Dermis microvascular lymphatic vessel endothelial cell (primary cell): ENCODE results near the gene COMP. TPM values are rescaled to one million over a fixed set of nuclear protein-coding genes. Genes with fewer than 3 reads are reported as not detected.

Experiments
- DNase-seq, 2 donors: peaks; one replicate each; pipeline versions ENCODE4 v3.0.0 to v3.0.0-alpha.2; 2010; ENCODE audit warnings: low read depth in 2 of 2
- total RNA-seq: library from RNA; depleted of rRNA; stranded (reverse); fragments of >200 nt; gene quantifications from 2 replicates; pipeline ENCODE4 v1.2.1, GENCODE V29; 2014

The COMP gene
- total RNA-seq, 1 donor from 2014 or later, result not detected

DNA sequence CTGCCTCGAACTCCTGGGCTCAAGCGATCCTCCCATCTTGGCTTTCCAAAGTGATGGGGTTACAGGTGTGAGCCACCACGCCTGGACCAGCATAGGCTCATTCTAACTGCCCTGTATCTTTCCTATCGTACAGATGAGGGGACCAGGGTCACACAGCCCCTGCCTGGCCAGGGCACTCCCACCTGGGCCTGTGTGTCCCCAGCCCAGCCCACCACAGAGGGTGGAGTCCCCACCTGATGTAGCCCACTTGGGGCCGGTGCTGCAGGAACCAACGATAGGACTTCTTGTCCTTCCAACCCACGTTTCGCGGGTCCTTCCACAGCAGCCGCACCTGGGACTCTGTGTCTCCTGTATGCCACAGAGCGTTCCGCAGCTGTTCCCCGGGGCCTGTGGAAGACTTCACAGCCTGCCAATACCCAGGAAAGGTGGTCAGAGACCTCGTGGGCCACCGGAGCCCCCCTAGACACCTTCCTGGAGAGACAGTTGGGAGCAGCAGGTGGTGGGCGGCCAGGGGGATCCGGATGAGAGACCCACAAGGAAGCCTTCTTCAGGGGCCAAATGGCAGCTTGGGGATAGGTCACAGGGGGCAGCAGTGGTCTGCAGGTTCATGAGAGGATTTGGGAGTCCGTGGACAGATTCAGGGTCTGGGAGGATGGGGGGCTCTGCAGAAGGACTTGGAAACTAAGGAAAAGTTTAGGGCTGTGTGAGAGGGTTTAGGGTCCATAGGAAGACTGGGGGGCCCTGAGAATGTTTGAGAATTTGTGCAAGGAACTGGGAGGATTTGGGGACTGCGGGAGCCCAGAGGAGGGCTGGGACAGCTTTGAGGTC, 6.9 kb downstream of the COMP start:
- no peak for DNase-seq

DNA sequence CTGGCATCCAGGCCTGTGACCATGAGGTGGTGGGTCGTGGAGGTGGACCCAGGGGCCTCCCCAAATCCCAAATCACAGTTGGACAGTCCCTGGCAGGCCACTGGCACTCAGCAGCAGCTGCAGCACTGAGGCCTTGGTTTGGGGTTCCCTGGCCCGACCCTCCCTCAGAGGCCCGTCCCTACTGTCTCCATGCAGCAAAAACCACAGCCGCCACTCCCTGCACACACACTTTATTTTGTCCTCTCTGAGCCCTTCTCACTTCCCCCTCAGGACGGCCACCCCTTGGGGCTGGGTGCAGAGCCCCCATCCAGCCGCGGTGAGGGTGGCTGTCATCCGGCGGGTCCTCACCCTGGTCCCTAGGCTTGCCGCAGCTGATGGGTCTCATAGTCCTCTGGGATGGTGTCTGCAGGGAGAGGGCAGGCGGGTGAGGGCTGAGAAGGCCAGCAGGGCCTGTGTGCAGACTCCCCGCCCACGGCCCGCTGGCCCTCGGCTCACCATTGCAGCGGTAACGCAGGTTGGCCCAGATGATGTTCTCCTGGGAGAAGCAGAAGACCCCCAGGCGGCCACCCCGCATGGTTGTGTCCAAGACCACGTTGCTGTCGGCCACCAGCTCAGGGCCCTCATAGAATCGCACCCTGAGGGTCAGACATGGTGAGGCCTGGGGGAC, 8.4 kb downstream of the COMP start:
- DNase-seq, result no peak

DNA sequence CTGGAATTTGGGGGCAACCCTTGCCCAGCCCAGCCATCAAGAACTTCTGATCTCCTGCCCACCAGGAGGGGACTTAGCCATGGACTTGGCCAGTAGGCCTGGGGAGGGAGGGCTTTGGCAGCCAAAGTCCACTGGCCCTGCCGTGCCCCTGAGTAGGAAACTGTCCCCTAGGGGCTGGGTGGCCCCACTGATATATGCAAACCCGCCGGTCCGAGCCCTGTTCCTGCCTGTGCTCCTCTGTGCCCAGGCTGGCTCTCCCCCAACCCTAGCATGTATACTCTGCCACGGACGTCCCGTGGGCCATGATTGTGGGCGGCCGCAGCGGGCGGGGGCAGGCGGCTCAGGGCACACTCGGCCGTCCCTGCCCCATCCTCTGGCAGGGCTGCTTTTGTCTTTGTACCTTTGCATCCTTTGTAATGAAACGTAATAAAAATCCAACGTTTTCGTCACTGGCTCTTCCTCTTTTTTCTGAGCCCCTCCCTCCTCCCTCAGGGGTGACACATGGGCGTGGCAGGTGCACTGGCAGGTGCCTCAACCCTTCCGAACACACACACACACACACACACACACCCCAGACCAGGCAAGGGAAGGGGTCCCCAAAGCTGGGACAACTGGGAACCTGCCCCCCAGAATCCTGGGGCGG, 9.1 kb downstream of the COMP start:
- DNase-seq, result no peak

DNA sequence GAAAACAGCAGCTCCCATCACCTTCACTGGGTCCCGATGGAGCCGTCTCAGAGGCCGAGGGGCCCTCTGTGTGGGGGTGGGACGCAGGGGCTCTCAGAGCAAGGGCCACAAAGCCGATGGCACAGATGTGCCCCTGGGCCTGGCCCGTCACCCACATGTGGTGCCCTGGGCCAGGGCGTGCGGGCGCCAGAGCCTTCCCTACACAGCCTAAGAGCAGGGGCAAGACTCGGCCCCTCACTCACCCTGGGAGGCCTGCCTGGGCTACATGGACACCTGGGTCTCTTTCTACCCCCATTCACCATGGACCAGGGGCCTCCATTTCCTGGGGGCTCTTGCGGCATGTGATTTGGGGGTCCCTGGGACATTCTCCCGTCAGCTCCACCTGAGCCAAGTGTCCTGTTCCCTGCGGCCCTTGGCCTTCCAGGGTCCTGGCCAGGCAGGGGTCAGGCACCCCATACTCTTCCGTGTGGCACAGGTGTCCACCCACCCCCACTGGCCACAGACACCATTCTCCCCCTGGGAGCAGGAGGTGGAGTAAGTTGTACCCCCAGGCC, 10.0 kb downstream of the COMP start:
- DNase-seq, result no peak

DNA sequence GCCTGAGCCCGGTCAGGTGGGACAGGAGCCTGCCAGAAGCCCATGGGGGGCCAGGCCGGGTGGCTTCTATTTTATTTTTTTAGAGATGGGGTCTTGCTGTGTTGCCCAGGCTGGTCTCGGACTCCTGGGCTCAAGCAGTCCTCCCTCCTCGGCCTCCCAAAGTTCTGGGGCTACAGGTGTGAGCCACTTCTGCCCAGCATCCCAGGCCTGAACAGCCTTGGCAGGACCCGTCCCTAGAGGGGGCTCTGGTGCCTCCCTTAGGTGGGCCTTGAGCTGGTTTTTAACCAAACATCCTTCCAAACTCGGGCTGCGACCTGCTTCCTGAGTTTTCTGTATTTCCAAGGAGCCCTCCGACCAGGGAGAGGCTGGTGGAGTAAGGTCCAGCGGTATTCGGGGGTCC, 10.5 kb downstream of the COMP start:
- no peak for DNase-seq

DNA sequence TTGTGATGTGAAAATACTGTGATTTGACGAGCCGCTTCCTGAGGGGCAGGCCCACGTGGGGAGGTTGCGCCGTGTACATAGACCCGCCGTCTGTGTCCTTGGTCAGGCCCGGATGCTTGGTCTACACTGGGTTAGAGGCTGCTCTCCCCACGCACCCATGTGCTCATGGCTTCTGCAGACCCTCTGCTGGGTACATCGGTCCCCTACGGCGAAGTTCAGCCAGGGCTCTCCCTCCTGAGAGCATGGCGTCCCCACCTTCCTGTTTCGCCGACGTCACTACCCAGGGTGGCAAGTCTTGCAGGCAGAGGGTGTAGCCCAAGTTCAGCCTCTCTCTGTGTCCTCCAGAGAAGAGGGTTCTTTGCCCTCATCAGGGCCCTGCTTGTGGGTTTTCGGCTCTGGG, 11.0 kb downstream of the COMP start:
- no peak for DNase-seq

DNA sequence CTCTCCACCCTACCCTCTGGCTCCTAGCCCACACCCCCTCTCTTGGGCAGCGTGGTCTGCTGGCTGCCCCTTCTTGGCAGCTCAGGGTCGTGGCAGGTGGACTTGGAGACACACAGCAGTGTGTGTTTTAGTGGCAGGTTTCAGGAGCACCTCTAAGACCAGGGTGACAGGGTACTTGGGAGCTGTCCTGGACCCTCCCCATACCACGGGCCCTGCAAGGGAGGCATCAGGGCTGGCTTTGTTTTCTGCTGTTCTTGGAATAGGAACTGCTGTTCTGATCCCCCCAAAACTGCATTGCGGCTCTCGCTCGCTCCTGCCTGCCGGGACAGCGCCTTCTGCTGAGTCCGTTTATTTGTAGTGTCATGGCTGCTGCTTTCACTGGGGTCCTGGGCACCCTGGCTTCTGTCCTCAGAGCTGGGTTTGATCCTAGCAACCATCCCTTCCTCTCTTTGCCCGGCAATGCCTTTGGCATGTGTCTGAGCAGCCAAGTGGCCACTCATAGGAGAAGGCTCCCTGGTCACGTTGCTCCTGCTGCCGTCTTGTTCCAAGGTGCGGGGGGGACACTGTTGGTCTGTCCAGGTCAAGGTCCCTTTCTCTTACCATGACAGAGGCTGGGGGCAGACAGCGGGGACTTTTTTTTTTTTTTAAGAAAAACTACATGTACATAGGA, 12.1 kb downstream of the COMP start:
- no peak for DNase-seq

DNA sequence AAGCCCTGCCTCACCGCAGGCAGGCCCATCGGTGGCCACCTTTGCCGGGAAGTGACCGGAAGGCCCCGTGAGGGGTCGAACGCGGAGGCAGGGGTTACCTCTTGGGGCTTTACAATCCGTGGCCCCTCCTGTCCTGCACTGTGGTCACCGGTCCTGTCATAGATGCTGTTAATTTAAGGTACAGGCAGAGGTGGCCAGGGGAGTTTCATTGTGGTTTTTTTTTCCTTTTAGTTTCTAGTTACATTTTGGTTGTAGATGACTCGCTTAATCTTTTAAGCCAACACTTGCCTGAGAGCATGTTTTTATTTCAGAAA, 13.1 kb downstream of the COMP start:
- no peak for DNase-seq

DNA sequence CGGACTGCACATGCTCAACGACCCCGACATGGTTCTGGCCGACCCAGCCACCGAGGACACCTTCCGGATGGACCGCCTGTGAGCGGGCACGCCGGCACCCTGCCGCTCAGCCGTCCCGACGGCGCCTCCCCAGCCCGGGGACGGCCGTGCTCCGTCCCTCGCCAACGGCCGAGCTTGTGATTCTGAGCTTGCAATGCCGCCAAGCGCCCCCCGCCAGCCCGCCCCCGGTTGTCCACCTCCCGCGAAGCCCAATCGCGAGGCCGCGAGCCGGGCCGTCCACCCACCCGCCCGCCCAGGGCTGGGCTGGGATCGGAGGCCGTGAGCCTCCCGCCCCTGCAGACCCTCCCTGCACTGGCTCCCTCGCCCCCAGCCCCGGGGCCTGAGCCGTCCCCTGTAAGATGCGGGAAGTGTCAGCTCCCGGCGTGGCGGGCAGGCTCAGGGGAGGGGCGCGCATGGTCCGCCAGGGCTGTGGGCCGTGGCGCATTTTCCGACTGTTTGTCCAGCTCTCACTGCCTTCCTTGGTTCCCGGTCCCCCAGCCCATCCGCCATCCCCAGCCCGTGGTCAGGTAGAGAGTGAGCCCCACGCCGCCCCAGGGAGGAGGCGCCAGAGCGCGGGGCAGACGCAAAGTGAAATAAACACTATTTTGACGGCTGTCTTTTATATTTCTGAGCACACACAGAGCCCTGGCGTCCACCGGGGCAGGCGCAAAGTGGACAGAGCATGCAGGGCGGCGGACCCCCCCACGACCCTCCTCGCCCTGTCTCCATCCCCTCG, 13.6 kb downstream of the COMP start:
- no peak for DNase-seq

DNA sequence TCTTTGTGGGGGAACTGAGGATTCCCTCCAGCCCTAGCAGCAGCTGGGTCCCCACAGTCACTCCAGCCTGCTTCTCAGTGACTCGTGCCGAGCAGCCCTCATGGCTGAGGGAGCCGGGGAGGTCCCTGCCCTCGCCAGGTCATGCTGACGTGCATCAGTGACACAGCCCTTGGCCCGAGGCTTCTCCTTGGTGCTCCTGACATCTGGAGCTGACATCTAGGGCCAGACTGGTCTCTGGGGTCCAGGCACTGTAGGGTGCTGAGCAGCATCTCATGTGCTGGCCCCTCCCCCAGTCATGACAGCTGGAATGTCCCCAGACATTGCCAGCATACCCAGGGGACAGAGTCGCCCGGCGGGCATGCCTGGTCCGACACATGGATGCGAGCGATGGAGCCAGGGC, 14.4 kb downstream of the COMP start:
- no peak for DNase-seq

DNA sequence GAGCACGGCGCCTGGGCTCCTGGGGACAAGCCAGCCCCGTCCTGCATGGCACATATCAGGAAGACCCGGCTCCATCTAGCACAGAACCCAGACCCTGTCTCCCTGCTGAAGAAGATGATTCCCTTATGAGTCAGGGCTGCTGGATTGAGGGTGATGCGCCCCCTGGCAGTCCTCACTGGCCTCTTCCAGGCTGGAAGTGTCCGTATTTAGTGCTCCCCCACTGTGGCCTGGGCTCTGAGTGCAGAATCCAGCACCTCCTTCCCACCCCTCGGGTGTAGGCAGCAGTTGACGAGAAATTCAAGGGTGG, 14.9 kb downstream of the COMP start:
- DNase-seq, result no peak

DNA sequence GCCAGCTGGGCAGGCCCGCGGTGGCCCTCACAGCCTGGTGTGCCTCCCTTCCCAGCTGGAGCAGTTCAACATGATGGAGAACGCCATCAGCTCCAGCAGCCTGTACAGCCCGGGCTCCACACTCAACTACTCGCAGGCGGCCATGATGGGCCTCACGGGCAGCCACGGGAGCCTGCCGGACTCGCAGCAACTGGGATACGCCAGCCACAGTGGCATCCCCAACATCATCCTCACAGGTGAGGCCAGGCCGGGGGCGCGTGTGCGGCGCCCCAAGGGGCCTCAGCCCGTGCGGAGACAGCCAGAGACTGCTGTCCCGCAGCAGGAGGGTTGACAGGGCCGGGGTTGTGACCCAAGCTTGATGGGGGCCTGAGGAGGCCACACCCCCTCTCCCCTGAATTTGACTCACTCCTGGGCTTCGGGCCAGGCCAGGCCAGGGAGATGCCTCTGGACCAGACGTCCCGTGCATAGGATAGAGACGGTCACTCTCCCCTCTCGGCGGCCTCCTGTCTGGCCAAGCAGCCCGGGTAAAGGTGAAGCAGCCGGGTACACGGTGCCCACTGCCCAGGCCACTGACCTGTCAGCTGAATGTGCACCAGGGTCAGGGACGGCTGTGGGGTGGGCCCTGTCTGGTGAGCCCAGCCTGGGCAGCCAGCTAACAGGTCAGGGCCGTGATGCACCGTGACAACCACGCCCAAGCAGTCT, 15.4 kb downstream of the COMP start:
- no peak for DNase-seq

DNA sequence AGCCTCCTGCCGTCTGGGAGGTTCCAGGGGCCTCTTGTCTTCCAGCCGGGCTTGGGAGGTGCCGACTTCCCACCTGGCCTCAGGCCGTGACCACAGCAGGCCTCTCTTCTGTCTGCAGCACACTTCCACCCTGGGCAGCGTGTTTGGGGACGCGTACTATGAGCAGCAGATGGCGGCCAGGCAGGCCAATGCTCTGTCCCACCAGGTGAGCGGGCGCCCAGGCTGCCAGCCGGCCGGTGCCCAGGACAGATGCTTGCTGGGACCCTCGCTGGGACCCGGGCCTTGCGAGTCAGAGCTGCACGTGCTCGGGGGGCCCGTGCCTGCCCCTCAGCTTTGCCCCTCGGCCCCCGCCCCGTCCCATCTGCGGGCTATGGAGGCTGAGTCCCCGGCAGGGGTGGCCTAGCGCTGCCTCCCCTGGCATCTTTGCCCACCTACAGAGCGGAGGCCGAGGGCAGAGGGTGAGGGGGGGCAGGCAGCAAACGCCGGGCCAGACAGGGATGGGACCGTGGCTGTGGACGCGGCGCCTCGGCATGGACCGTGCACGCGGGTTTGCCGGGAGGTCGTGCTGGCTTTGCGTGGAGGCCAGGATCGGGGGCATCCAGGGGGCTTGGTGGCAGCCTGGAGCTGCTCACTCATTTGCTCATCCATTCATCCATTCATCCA, 16.2 kb downstream of the COMP start:
- no peak for DNase-seq

DNA sequence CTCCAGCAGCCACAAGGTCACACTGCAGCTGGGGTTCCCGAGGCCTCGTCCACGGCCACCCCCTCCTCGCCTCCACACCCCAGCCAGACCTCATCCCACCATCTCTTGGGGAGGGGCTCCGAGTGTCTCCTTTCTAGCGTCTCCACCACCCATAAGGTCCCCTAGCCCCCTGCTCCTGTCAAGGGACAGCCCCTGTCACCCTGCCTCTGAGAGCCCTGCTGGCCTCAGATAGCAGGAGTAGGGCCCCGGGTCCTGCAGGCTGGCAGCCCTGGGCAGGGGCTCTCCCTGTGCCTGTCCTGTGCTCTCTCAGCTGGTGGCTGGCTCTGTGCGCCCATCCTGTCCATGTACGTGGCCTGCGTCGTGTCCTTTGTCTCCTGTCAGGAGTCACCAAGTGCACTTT, 17.0 kb downstream of the COMP start:
- no peak for DNase-seq

DNA sequence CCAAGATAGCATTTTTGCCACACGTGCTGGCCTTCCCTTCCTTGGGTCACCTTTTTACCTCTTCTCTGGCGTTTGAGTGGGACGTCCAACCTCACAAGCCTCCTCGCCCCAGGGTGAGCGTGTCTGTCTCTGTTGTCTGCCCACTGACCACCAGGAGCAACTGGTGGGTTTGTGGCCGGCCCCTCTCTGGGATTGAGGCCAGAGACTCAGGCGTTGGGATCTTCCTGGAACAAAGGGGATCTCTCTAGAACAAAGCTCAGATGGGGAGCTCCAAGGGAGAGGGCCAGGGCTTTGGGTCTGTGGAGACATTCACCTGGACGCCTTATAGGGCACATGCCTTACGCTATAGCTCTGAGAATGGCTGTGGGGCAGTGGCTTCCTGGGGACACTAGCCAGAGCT, 17.4 kb downstream of the COMP start:
- DNase-seq, result no peak

DNA sequence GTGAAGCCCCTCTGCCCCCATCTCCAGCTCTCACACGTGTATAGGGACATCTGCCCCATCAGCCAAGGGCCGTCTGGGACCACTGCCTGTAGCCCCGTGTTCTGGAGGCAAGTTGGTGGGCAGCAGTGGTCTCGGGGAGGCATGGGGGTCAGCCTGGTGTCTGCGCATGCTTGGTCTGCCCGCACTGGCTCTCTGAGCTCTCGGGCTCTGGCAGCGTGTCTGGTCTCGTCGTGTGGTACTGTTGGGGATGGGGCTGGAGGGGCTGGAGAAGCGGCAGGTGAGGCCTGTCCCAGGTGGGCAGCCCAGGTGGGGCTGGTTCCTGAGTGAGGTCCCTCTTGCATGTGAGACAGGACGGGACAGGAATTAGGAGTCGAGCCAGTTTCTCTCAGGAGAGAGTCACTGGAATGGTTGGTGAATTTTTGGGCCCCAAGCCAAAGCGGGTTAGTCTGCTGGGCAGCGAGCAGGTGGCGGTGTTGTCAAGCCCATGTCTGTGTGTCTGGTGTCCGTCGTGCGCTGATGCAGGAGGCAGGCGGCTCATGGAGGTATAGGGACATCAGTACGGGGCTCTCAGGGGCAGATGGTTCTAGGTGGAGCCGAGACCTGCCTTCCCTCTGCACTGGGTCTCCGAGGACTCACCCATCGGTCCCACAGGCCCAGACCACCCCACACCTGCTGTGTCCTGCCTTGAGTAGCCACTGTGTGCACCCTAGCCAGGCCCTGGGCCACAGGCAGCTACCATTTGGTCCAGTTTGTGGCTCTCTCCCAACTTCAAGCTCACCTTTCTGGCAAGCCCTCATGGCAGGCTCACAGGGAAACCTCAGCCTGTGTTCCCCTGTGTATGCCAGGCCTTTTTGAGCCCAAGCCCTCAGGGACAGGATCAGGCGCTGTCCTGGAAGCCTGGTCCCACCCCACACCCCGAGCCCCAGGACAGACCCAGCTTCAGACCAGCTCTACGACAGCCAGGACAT, 18.2 kb downstream of the COMP start:
- DNase-seq, result no peak

DNA sequence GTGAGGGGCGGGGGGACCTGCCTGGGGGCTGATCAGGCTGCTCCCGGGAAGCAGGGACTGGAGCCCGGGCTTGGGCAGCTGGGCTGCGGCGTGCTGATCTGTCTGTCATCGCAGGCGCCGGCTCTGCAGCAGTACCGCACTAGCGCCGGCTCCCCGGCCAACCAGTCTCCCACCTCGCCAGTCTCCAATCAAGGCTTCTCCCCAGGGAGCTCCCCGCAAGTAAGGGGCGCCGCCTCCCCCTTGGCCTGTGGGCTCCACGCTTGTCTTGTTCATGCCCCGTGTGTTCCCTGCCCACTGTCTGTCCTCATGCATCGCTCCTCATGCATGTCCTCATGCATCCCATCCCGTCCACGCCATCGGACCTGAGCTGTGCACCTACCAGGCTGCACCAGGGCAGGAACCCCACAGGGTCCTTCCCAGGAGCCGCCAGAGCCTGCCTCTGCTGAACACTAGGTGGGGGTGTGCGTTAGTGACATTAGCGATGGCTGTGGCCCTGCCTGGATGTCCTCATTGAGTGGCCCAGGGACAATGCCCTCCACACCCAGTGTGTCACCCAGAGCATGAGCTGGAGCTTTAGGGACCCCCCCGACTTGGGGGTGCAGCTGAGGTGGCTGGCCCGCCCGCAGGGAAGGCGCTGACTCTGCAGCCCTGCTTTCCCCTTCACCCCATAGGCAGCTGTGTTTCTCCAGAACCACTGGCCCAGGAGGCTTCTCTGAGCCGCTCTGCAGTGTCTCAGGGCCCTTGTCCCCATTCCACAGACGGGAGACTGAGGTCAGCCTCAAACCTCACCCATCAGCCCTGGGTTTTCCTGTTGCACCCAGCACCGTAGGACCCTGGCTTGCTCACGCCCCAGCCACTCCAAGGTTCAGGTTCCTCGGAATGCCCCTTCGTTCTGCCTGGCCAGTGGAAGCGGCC, 19.5 kb downstream of the COMP start:
- DNase-seq, result peak in 1 of 2 donors; percentile 15
